NCI-H345 treated with DMSO at 0.1 percent for 48 hours (cell line): ENCODE measurements around the gene ROR1.

Experiments used
- DNase-seq: peaks from one replicate; lab custom pipeline; 2025; ENCODE audit not compliant: unreplicated experiment; lab: John Stamatoyannopoulos, UW

The ROR1 gene

DNA sequence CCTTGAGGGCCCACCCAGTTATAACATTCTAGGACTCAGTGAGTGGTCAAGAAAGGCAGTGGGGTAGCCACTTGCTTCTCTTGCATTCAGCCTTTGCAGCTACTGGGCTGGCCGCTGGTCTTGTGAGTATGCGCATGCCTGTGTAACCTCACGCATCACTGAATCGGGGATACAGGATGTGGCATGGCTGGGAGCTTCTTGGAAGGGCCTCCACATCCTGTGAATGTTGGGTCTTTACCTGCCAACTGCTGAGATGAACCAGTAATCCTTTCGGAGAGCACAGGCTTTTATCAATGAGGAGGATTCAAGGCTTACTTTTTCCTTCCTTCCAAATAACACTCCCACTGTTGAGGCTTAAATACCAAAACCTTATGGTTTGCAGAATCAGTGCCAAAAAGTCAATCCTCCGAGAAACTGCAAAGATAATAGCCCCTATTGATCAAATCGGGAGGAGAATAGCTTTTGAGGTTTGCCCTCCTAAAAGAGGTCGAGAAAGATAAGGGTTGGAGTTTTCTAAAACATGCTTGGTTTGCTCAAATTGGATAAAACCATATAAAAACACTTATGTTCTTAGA is 230.7 kb downstream of the ROR1 start:
- DNase-seq, result no peak

DNA sequence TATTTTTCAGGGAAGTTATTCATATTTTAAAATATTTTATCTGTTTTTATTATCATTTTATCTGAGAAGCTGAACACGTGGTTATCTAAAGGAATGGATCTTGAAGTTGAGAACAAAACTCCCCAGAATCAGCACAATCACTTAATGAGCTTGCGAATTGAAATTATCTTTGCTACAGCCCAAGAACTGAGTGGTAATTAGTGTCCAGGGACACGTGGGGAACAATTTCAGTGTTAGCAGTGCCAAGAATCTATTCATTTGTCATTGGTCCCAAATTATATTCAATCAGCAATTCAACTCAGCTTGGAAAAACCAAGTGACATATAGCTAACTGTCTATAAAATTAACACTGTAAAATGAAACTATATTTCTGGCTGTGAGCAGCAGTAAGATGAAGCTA is 232.0 kb downstream of the ROR1 start:
- no peak for DNase-seq

DNA sequence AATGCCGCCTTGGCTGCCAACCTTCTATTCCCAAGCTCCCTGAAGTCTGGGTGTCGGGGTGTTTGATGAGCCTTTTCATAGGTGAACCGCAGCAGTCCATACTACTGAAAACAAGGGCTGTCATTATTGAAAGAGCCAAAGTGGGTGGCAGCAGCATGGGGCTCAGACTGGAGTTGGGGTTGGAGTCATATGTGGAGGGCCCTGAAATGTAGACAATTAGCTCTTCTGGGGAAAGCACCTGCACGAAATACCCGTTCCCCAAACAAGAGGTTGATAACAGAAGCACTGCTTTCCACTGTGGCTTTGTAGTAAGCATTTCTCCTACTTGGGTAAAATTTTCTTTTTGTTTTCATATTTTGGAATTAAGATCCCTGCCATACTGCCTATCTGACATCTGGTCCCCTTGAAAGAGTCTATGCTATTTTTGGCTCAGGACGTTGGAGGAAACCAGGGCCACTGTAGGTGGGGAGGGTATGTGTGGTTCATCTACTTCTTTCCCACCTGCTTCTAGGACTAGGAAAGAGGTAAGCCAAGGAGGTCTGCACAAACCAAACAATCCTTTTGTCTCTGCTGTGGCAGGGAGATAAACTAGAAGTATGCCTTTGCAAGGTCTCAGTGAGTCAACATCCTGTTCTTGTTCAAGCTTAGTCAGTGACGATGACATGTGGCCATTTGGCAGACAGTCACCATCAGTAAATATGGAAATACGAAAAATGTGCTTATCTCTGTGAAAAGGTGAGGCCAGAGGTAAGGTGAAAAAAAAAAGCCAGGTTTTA is 232.6 kb downstream of the ROR1 start:
- DNase-seq, result no peak

DNA sequence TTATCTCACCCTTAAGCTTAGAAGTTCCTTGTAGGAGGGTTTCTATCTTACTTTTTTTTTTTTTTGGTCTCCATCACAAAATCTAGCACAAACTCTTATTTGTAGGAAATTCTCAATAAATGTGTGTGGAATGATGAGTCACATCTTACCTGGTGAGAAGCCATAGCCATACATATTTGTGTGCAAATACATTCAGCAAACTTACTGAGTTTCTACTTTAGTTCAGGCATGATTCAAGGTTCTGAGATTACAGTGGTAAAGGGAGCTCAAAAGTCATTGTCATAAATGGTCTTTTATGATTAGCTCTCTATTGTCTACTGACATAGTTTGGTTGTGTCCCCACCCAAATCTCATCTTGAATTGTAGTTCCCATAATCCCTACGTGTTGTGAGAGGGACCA is 236.5 kb downstream of the ROR1 start:
- no peak for DNase-seq

DNA sequence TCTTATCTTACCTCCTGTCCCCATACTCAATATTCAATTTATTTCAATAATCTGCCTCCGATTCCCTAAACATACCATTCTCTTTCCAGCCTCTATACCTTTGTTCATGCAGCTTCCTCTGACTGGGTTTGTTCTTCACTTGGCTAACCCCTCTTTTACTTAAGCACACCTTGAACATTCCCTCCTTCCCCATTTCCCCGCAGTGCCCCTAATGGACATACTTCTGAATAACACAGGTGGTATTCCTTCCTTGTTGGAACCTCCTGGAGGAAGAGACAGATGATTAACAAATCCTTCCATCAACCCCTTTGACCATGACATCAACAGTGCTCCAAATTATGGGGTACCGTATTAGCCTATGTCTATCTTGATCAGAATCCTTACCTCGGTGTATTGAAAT is 239.6 kb downstream of the ROR1 start:
- no peak for DNase-seq

DNA sequence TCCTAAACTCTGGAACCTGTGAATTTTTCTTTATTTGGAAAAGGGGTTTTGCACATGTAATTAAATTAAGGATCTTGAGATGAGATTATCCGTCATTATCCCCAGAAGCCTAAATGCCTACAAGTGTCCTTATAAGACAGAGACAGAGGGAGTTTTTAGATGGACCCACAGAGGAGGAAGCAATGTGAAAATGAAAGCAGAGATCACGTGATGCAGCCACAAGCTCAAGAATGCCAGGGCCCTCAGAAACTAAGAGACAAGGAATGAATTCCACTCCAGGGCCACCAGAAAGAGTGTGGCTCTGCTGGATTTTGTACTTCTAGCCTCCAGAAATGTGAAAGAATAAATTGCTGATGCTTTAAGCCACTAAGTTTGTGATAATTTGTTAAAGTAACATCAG is 246.0 kb downstream of the ROR1 start:
- DNase-seq, result no peak

DNA sequence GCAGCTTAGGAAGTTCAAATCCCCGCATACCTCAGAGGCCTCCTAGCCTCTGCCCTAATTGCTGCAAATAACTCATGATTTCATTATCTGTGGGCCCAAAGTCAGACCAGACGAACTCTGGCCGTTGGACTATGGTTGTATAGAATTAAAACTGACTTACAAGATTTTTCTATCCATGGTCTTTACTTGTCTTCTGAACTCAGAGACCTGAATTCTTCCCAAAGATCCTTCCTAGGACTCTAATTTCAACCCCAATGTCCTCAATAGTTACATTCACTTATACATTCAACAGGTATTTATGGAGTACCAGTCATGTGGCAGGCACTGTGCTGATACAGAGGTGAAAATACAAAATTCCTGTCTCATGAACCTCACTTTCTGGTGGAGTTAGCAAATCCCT is 247.2 kb downstream of the ROR1 start:
- no peak for DNase-seq

DNA sequence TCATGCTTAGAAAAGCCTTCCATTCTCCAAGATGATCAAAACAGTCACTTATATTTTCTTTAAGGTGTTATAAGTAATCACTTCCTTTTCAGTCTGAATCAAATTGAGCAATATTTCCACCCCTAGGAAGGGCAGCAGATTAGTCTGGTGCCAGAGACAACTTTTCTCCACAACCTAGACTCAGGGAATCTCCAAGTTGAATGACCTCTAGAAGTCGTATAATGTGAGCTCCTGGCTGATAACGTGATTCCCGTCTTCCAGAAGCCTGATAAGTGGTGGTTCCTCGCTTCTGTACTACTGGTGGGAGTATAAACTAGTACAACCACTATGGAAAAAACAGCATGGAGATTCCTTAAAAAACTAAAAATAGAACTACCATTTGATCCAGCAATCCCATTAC is 251.2 kb downstream of the ROR1 start:
- no peak for DNase-seq

DNA sequence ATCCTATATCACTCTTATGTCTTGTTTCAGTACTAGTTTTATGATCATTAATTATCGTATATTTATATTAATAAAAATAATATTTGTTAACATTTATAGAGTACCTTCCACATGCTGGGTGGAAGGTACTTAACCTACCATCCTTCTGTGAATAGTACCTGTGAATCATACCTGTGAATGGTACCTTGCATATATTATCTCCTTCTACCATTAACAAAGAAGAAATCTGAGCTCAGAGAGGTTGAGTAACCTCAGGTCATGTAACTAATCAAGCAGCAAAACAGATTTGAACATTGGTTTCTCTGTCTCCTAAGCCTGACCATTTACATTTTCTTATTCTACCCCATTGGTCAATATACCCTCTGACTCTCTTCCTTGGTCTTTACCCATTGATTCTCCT is 255.2 kb downstream of the ROR1 start:
- DNase-seq, result no peak

DNA sequence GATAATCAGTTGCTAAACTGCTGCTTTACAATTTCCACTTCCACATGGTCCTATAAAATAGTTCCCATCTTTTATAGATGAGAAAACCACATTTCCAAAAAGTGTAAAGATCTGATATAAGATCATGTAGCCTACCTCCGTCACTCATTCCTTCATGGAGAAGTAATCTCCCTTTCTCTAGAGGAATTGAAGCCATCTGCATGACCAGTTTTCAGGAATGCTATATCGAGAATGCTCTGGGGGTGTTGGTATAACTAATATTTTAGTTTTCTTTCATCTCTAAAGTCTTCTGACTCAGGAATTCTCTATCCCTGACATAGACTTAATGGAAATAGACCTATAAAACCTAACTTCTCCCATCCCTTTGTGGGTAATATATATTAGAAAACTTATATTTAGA is 256.6 kb downstream of the ROR1 start:
- no peak for DNase-seq

DNA sequence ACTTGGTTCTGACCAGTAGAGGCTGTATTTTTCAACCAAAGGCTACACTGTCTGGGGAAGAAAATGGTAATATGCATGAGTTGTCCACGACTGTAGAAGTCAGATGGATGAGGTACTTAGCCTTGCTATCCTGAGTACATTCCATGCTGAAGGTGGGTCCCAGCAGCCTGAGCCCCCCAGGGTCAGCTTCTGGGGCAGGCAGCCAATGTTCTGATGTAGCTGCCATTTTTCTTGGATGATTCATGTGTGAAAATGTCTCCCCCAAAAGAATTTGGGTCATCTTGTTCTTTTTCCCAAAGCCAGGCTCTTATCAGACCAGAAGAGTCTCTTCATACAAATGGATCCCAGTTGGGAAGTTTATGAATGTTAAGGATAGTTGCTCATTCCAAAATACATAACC is 257.4 kb downstream of the ROR1 start:
- no peak for DNase-seq

DNA sequence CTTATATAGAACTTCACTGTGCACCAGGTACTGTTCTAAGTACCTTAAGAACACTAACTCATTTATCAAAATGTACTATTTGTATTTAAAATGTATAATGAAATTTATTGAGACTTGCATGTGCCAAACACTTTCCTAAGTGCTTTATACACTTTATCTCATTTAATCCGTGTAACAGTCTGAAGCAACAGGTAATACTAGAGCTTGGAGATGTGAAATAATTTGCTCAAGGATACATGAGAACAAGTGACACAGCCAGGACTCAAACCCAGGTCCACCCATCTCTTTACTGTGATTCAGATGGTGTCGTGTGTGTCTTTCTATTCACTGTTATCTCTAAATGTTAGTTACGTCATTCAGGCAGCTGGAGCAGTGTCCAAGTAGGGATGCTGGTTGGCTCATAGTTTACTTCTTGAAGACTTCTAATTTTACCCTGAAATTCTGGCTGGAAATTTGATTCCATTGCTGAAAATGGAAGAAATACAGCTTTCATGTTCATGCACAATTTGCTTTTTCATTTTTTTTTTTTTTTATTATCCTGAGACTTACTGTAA is 259.9 kb downstream of the ROR1 start:
- DNase-seq, result no peak

DNA sequence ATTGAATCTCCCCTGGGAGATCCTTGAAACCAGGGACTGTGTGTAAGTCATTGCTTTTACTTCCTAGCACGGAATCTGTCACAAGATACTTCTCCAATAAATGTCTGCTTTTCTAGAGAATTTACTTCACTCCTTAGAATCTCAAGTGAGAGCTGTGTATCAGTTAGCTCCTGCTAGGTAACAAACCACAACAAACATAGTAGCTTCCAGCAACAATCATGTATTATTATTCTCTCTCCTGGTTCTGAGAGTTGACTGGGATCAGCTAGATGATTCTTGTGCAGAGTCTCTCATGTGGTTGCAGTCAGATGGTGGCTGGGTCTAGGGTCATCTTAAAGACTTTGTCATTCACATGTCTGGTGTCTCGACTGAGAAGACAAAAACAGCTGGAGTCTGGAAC is 262.7 kb downstream of the ROR1 start:
- no peak for DNase-seq

DNA sequence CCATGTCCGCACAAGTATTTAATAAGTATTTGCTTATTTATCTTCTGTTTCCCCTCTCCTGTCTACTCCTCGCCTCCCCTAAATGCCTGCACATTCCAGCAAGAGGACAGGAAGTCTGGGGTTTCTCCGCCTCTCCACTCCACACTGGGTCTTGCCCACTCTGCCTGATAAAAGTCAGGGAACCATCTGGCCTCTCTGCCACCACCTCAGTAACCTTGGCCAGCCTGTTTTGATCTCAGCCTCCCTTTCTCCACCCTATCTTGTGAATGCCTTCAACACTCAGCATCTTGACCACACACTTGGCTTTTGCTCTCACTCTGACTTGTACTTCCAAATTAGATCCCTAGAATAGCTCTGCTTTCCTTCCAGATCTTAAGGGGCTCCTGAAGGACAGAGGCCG is 264.3 kb downstream of the ROR1 start:
- DNase-seq, result no peak

DNA sequence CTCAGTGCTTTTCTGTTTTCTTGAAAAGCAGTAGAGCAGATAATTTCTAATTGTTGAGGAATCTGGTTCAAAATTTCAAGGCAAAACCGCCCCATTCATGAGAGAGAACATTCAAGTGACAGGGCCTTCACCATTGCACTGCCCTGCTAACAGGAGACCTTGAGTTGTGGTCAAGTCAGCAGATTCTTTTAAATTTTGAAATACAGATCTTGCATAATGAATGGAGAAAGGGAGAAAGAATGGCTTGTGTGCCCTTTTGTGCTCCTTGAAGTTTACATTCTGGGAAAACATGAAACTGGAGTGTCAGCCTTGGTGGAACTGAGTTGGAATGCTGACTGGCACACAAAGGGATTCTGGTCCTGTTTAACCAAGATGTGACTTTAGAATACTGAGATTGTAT is 265.1 kb downstream of the ROR1 start:
- no peak for DNase-seq

DNA sequence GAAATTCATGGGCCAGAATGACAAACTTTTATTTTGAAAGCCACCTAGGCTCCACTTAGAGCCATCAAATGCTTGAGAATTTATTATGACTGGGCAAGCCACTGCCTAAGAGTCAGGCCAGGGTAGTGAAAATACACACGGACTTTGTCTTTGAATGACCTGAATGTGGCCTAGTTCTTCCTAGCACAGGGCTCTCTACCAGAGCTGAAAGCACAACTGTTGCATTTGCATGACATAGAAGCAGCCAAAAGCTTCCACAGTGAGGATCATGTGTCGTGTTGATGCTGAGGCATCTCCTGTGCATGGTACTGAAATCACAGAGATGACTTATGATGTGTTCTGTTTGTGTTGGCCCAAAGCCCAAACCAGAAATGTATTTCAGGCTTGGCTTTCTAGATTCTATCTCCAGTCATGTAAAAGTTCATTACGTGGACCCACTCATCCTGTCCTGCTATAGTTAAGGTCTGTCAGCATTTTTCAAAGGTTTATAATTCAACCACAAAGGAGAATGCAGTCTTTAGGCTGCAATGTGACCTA is 265.6 kb downstream of the ROR1 start:
- DNase-seq, result no peak

DNA sequence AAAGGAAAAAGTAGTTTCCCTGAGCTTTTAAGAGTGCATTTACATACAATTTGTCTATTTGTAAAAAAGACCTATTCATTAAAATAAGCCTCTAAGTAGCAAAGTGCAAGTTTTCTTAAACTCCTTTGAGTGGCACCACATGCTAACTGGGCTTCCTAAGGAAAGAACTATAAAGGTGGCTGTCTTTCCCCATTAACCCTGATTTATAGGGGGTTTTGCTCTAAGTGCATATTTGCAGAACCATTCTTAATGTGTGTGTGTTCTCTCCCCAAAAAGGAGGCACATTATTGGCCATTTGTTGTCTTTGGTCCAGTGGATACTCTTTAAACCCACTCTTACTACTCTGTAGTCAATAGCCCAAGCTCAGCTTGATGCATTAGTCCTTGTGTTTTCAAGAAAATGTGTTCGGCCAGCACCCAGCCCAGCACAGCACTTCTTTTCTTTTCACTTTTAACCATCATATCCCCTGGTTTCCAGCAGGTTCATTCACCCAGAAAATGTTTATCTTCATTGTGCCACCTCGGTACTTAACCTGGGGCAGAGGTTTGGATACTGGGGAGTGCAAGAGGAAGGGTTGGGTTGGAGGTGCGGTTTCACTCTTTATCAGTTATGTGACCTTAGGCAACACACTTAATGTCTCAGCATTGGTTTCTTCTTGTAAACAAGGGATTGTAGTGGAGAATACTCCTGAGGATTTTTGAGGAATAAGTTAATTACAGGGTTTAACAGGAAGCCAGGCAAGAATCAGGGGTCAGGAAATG is 267.7 kb downstream of the ROR1 start:
- no peak for DNase-seq

DNA sequence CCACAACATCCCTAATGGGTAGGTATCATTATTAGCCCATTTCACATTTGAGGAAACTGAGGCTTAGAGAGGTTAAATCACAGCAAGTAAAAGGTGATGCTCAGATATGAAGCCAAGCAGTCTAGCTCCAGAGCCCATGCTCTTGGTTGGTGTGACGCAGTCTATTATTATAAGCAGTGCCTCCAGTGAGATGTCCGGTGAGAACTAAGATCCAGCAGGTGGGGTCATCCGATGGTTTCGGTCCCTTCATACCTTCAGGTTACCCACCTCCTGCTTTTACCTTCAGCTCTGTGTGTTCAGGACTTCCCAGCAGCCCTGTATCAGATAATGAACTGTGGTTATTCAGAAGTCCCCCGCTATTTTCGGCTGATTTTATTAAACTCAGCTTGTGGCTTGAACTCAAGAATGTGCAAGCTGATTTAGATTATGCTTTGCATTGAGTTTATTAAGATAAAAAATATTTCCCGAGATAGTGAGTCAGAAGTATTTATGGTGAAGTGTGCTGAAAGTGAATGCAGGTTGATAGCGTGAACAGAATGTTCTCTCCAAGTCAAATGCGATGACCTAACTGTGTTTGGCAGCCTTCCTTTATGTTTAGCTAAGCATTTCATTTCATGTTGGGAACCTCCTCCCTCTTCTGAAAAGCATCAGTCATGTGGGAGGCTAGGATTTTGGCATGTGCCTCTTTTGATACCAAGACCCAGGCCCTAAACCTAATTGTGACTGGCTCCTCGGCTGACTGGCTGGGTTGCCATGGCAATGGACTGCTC is 268.7 kb downstream of the ROR1 start:
- DNase-seq, result no peak

DNA sequence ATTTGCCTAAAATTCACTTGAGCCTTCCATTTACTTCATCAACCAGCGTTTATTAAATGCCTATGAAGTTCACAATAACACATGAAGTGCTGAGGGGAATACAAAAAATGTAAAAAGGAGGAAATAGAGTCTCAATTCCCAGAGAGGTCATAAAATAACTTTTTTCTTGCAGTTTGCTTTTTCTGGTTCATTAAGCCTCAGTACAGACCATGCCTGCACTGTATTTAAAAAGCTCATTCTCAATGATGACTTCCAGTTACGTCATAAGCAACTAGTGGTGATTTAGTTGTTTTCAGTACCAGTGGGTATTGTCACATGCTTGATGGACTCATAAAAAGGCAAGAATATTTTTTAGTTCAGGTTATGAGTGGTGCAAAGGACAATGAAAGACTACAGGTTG is 269.5 kb downstream of the ROR1 start:
- no peak for DNase-seq

DNA sequence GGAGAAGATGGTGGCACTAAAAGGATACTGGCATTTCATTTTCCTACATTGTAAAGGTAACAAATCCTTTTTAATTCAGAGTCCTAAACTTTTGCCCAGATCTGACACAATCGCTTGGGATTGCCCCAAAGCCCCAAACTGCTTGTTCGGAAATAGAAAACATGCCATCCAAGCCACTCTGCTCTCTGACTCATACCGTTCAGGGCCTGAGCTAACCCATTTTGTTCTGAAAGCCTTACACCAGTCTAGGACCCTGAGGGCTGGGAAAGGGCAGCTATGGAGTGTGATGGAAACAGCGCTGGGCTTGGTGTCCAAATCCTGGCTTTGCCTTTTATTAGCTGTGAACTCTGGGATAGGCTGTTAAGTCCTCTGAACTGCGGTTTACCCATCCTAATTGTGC is 270.2 kb downstream of the ROR1 start:
- no peak for DNase-seq

DNA sequence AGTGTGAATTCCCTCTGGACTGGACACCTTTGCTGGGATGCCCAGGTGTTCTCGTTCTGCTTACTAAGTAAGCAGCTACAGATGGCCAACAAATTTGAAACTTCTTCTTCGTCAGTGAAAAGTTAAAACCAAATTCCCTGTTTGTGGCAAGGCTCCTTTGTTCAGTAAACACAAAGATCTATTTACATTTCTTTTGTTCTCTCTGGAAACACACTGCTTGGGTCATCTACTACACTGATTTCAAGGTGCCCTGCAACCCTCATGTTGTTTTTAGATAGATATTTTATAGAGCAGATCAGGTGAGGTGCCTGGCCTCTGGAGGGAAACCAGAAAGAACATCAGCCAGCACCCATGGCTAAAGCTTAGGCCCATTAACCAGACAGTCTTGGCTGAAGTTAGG is 272.4 kb downstream of the ROR1 start:
- DNase-seq, result no peak
